Measurements from ENCODE around the gene IL3. TPM values are rescaled to one million over a fixed set of nuclear protein-coding genes. Genes with fewer than 3 reads are reported as not detected.

The IL3 gene
- total and polyA plus RNA-seq, 9 of the 15 experiments (the other 6 are each of a cell fraction or from before 2014, with no cell fraction given) = not detected

- no peaks in the 10 kb centered on the region; the same call in 2 of the 3 replicates for H3K36me3 ChIP-seq (ENCODE audit: control insufficient read depth, insufficient read depth, low read length)
- H3K9ac ChIP-seq (ENCODE audit: insufficient read depth in 1 of 2, low read depth in 2 of 2, low read length in 2 of 2) = no peak overlapping the region
- no peak overlapping the region for H2AFZ ChIP-seq (ENCODE audit: low read depth, low read length)
- no peaks in the 10 kb centered on the region for H4K20me1 ChIP-seq (replicated peaks; ENCODE audit: control insufficient read depth, insufficient read depth, low read length)
- ATAC-seq = no peak
- no peak for FAIRE-seq
- no peaks in the 10 kb centered on the region for H3K79me2 ChIP-seq (ENCODE audit: control insufficient read depth, insufficient read depth, low read length)
- H3K4me2 ChIP-seq (ENCODE audit: insufficient read depth, low read length) = no peak overlapping the region
- no peak overlapping the region for H3K4me3 ChIP-seq
- H3K4me1 ChIP-seq (replicated peaks in 1 of 2; ENCODE audit: control insufficient read depth in 2 of 2, insufficient read depth in 2 of 2, low read length in 2 of 2) = peaks cover 11 to 30% of the 10 kb centered on the region in 2 experiments
- no peaks in the 10 kb centered on the region for H3K9me1 ChIP-seq (ENCODE audit: control insufficient read depth, insufficient read depth, low read length)
- TF ChIP-seq DMBX1 (CRISPR knock-in tag; IDR thresholded peaks at IDR 0.05; ENCODE audit: borderline replicate concordance) (peak; percentile 13; the same call in 1 of the 2 replicates), RAD51 (IDR thresholded peaks at IDR 0.05; ENCODE audit: borderline replicate concordance, low read depth) (no peak)
- H3K9me3 ChIP-seq (replicated peaks; ENCODE audit: control insufficient read depth, insufficient read depth, low read depth, low read length) = 0 out of 2 replicates have a peak, but pooled peaks cover 5% of the 10 kb centered on the region
- H3K27me3 ChIP-seq (ENCODE audit: control insufficient read depth in 2 of 2, insufficient read depth in 2 of 2, low read length in 2 of 2) = no peaks in the 10 kb centered on the region
- intact Hi-C loops (cut with micrococcal nuclease) = loop anchor here (5.0 kb wide), 1 partner anchor 39 kb away; the partner anchor contains the start of gene CSF2
- DNase-seq (ENCODE audit: extremely low read depth in 1 of 4, low spot score in 3 of 4) = no peak
- H3K27ac ChIP-seq (ENCODE audit: extremely low read depth, low read depth, low read length) = no peak overlapping the region
- no TSS peak for BruUV-seq (replicated peaks)
- CTCF ChIA-PET (ENCODE audit: low intra/inter-chr PET ratio) = interaction anchor here (1.0 kb wide), 1 partner anchor 46 kb away, joined by 3 read pairs; no protein-coding TSS in a partner anchor
- in situ Hi-C loops (cut with MboI) = no loop called here
- POLR2A ChIA-PET = no interaction called here
Observed at GRCh38 chr5:132110930-132111329, 50.5 kb downstream of the IL3 start.

- peaks cover 20 to 30% of the 10 kb centered on the region in 2 experiments for H3K4me1 ChIP-seq (replicated peaks in 1 of 2; ENCODE audit: control insufficient read depth in 2 of 2, insufficient read depth in 2 of 2, low read length in 2 of 2)
- intact Hi-C loops (cut with micrococcal nuclease) = loop anchor here (5.0 kb wide), 1 partner anchor 40 kb away; the partner anchor contains the start of gene CSF2
- 67% methylated on average over 3 of the region's 3 CpGs for WGBS (ENCODE audit: insufficient coverage, low coverage, missing lambda C conversion rate)
- FAIRE-seq (no peak), DNase-seq (ENCODE audit: extremely low read depth in 1 of 4, low spot score in 3 of 4) (no peak), ATAC-seq (no peak)
- ChIA-PET CTCF (ENCODE audit: low intra/inter-chr PET ratio) (no interaction called here), POLR2A (interaction anchor here (0.6 to 0.8 kb wide), 2 partner anchors 20 to 46 kb away, joined by 3 read pairs; no protein-coding TSS in a partner anchor)
- 0 out of 2 replicates have a peak, but pooled peaks cover 5% of the 10 kb centered on the region for H3K9me3 ChIP-seq (replicated peaks; ENCODE audit: control insufficient read depth, insufficient read depth, low read depth, low read length)
- H3K9ac ChIP-seq (ENCODE audit: insufficient read depth in 1 of 2, low read depth in 2 of 2, low read length in 2 of 2) = no peak overlapping the region
- H3K4me2 ChIP-seq (ENCODE audit: insufficient read depth, low read length) = no peak overlapping the region
- H3K9me1 ChIP-seq (ENCODE audit: control insufficient read depth, insufficient read depth, low read length) = no peaks in the 10 kb centered on the region
- BruUV-seq (replicated peaks) = no TSS peak
- H2AFZ ChIP-seq (ENCODE audit: low read depth, low read length) = no peak overlapping the region
- H3K4me3 ChIP-seq = no peak overlapping the region
- H4K20me1 ChIP-seq (replicated peaks; ENCODE audit: control insufficient read depth, insufficient read depth, low read length) = no peaks in the 10 kb centered on the region
- no peaks in the 10 kb centered on the region for H3K79me2 ChIP-seq (ENCODE audit: control insufficient read depth, insufficient read depth, low read length)
- no peak overlapping the region for H3K27ac ChIP-seq (ENCODE audit: extremely low read depth, low read depth, low read length)
- H3K36me3 ChIP-seq (ENCODE audit: control insufficient read depth, insufficient read depth, low read length) = no peaks in the 10 kb centered on the region; the same call in 2 of the 3 replicates
- in situ Hi-C loops (cut with MboI) = no loop called here
- H3K27me3 ChIP-seq (ENCODE audit: control insufficient read depth in 2 of 2, insufficient read depth in 2 of 2, low read length in 2 of 2) = no peaks in the 10 kb centered on the region
- TF ChIP-seq THRAP3 (IDR thresholded peaks at IDR 0.05; ENCODE audit: borderline replicate concordance) = no peak
- no peak for TF ChIP-seq ZBTB26 (CRISPR knock-in tag; IDR thresholded peaks at IDR 0.05)
- TF ChIP-seq GATA2 (CRISPR knock-in tag; IDR thresholded peaks at IDR 0.05) = no peak
- no peak for TF ChIP-seq NFATC3 (IDR thresholded peaks at IDR 0.05)
Observed at GRCh38 chr5:132112111-132112510, 51.7 kb downstream of the IL3 start.

Data from K562 (cell line).